Spleen (tissue), 11 donors: Measurements from ENCODE around the gene SRRM2. TPM values are rescaled to one million over a fixed set of nuclear protein-coding genes. Genes with fewer than 3 reads are reported as not detected.
A peak's percentile ranks its signal among the peaks of the same experiment; 100 is the strongest.

Experiments
- DNase-seq: peaks from one replicate; pipeline ENCODE4 v3.0.0-alpha.2; 2020
- H3K27ac ChIP-seq, 8 donors: fragments of 200-600 bp; sonication (generic) in 7 of 8; 1 replicate in 4 of 8; 2 replicates in 4 of 8; pipeline versions ENCODE4 v1.5.0 to v1.8.0; 2016 to 2021; ENCODE audit warnings: inconsistent platforms in 4 of 8, mild to moderate bottlenecking in 4 of 8, moderate library complexity in 1 of 8
- H3K27me3 ChIP-seq, 7 donors: fragments of 200-600 bp; sonication (generic) in 6 of 7; replicated peaks in 1 of 7; 1 replicate in 4 of 7; 2 replicates in 3 of 7; pipeline versions ENCODE4 v1.5.0 to v1.8.0; 2016 to 2021; ENCODE audit warnings: inconsistent platforms in 3 of 7, mild to moderate bottlenecking in 1 of 7
- H3K36me3 ChIP-seq, 6 donors: fragments of 200-600 bp; sonication (generic) in 5 of 6; 1 replicate in 4 of 6; 2 replicates in 2 of 6; pipeline versions ENCODE4 v1.5.0 to v1.8.0; 2016 to 2021; ENCODE audit warnings: inconsistent platforms in 2 of 6
- H3K4me1 ChIP-seq, 6 donors: fragments of 200-600 bp; sonication (generic) in 5 of 6; 1 replicate in 3 of 6; 2 replicates in 3 of 6; pipeline versions ENCODE4 v1.5.0 to v1.8.0; 2016 to 2021; ENCODE audit warnings: inconsistent platforms in 3 of 6
- H3K4me3 ChIP-seq, 8 donors: fragments of 200-600 bp; sonication (generic) in 7 of 8; 1 replicate in 4 of 8; 2 replicates in 4 of 8; pipeline versions ENCODE4 v1.5.0 to v1.8.0; 2016 to 2021; ENCODE audit warnings: inconsistent platforms in 4 of 8, mild to moderate bottlenecking in 4 of 8, moderate library complexity in 2 of 8
- H3K9me3 ChIP-seq, 8 donors: fragments of 200-600 bp; sonication (generic) in 7 of 8; 1 replicate in 4 of 8; 2 replicates in 4 of 8; pipeline versions ENCODE4 v1.5.0 to v1.8.0; 2016 to 2021; ENCODE audit warnings: inconsistent platforms in 4 of 8
- POLR2A ChIP-seq, 3 donors: fragments of 450-650 bp; IDR thresholded peaks; one replicate each; pipeline ENCODE4 v1.5.1; 2017; ENCODE audit warnings: antibody characterized with exemption in 3 of 3, mild to moderate bottlenecking in 1 of 3
- POLR2AphosphoS5 ChIP-seq, 3 donors: sonication (generic); formaldehyde crosslinking; IDR thresholded peaks; one replicate each; pipeline ENCODE4 v1.5.1; 2017; ENCODE audit warnings: antibody characterized with exemption in 3 of 3
- WGBS, 5 donors: extraction: QIAGEN DNeasy Blood & Tissue Kit in 3 of 5; methylation state at CpG; one replicate each; pipeline versions ENCODE4 v1.1.5 to v1.1.7; 2013 to 2018; 5-methylcytosine and 5-hydroxymethylcytosine counted together
- intact Hi-C: fragments of 100-400 bp; cut with DNase I; formaldehyde crosslinking; loops from one replicate; pipeline ENCODE4 v1.15.0; 2023; ENCODE audit warnings: low total_unique reads
- polyA plus RNA-seq, 3 donors: library from polyadenylated mRNA; stranded (reverse); fragments of 200-250 nt; gene quantifications; one replicate each; pipeline ENCODE4 v1.2.1, GENCODE V29; 2013
- total RNA-seq, 7 donors: library from RNA; depleted of rRNA in 3 of 7; stranded (reverse); fragments of >200 nt in 3 of 7; fragmentation: NEBNext Ultra II Directional in 4 of 7; extraction: Animal tissue kit (Norgen Biotek cat#: 25700) in 4 of 7; gene quantifications; one replicate each; pipeline versions ENCODE4 v1.1.0 to v1.2.1, GENCODE V29; 2016 to 2021
- TF ChIP-seq, protein P1 (sequence below), 11 experiments: fragments of 200-600 bp in 7 of 11; fragments of 450-650 bp in 4 of 11; sonication (generic) in 4 of 11; IDR thresholded peaks in 8 of 11; conservative IDR thresholded peaks in 3 of 11; 1 replicate in 7 of 11; 2 replicates in 4 of 11; pipeline versions ENCODE4 v1.4.0 to v1.8.0; 2016 to 2021; ENCODE audit warnings: antibody characterized with exemption in 11 of 11, inconsistent platforms in 4 of 11, mild to moderate bottlenecking in 1 of 11
- donor health status: healthy with polysubstance abuse.
- donor health status: DM: no; HTN: no; CAD: no; lungs with moderate emphysema.
- donor health status: DM: no; HTN: no; CAD: no.
- donor health status: Bipolar disorder and iron deficiency.
- donor health status: healthy.
- donor health status: DM: no; HTN: no; CAD: no.
- donor health status: DM: yes; HTN: yes; CAD: no.

SRRM2 gene
- total and polyA plus RNA-seq, 10 donors, result 239 to 1,169 (median 839) TPM

DNA sequence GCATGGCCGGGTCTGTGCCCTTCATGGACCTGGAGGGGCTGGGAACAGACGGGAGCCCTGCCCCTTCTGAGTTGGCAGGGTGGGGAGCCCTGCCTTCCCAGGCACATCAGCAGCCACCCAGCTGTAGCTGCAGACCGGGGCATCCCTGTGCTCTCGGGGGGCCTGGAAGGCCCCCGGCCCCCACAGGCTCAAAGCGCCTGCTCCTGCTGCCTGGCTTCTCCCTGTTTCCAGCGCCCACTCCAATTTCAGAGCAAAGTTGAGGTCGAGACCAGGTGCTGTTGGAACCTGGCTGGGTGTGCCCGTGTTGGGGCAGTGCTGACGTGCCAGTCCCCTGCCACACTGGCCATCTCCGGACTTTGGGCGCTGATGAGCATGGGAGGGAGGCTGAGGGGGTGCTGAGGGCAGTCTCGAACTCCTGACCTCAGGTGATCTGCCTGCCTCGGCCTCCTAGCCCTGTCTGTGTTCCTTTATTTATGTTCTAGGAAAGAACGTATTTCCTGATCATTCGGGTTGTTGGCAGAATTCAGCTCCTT, 27.6 kb upstream of the SRRM2 start:
- peak; percentile 57 for DNase-seq
- TF ChIP-seq POLR2AphosphoS5 (IDR thresholded peaks at IDR 0.05) (no peak), POLR2A (IDR thresholded peaks at IDR 0.05) (no peak)
- TF ChIP-seq, protein P1, sequence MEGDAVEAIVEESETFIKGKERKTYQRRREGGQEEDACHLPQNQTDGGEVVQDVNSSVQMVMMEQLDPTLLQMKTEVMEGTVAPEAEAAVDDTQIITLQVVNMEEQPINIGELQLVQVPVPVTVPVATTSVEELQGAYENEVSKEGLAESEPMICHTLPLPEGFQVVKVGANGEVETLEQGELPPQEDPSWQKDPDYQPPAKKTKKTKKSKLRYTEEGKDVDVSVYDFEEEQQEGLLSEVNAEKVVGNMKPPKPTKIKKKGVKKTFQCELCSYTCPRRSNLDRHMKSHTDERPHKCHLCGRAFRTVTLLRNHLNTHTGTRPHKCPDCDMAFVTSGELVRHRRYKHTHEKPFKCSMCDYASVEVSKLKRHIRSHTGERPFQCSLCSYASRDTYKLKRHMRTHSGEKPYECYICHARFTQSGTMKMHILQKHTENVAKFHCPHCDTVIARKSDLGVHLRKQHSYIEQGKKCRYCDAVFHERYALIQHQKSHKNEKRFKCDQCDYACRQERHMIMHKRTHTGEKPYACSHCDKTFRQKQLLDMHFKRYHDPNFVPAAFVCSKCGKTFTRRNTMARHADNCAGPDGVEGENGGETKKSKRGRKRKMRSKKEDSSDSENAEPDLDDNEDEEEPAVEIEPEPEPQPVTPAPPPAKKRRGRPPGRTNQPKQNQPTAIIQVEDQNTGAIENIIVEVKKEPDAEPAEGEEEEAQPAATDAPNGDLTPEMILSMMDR (IDR thresholded peaks at IDR 0.05 in 8 of 11, conservative IDR thresholded peaks at IDR 0.05 in 3 of 11), result no peak
- intact Hi-C loops, result no loop called here
- H3K4me3 ChIP-seq, result no peak overlapping the region
- no peak overlapping the region for H3K27ac ChIP-seq
- WGBS, 5 donors, result 63 to 81% (median 72%) methylated on average over 13 to 16 of the region's 16 CpGs
- no peaks in the 10 kb centered on the region for H3K36me3 ChIP-seq
- peaks cover 0 to 19% (median 16%) of the 10 kb centered on the region in 6 donors for H3K4me1 ChIP-seq
- H3K27me3 ChIP-seq, result peaks cover 0 to 9% (median 4%) of the 10 kb centered on the region in 7 donors
- H3K9me3 ChIP-seq, result no peaks in the 10 kb centered on the region

DNA sequence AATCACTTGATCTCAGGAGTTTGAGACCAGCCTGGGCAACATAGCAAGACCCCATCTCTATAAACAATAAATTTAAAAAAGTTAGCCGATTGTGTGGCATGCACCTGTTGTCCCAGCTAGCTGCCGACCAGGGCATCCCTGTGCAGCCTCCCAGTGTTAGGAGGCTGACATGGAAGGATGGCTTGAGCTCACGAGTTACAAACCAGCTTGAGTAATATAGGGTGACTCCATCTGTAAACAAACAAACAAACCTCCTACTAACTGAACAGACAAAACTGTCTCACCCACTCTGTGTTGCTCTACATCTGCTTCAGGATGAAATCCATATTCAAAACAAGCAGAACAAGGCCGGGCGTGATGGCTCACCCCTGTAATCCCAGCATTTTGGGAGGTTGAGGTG, 25.5 kb upstream of the SRRM2 start:
- Histone ChIP-seq H3K9me3 (no peaks in the 10 kb centered on the region), H3K4me1 (peaks cover 0 to 2% (median under 1%) of the 10 kb centered on the region in 6 donors), H3K27me3 (peaks cover 0 to 9% (median 4%) of the 10 kb centered on the region in 7 donors), H3K4me3 (no peak overlapping the region), H3K36me3 (no peaks in the 10 kb centered on the region), H3K27ac (no peak overlapping the region)
- WGBS, 5 donors, result 79 to 89% (median 88%) methylated on average over 5 of the region's 5 CpGs
- no peak for DNase-seq
- intact Hi-C loops, result no loop called here
- TF ChIP-seq POLR2AphosphoS5 (IDR thresholded peaks at IDR 0.05), result no peak
- no peak for TF ChIP-seq POLR2A (IDR thresholded peaks at IDR 0.05)
- TF ChIP-seq, protein P1 (IDR thresholded peaks at IDR 0.05 in 8 of 11, conservative IDR thresholded peaks at IDR 0.05 in 3 of 11), result no peak

DNA sequence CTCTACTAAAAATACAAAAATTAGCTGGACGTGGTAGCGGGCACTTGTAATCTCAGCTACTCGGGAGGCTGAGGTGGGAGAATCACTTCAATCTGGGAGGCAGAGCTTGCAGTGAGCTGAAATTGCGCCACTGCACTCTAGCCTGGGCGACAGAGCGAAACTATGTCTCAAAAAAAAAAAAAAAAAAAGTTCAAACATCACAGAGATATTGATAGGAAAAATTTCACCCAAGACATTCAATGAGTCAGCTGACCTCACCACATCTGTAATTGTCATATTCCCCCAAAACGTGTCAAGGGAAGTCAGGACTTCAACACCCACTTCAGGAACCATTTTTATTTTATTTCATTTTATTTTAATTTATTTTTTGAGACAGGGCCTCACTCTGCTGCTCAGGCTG, 24.4 kb upstream of the SRRM2 start:
- Histone ChIP-seq H3K27ac (no peak overlapping the region), H3K4me3 (no peak overlapping the region), H3K4me1 (no peaks in the 10 kb centered on the region), H3K9me3 (no peaks in the 10 kb centered on the region), H3K27me3 (peaks cover 0 to 9% (median 4%) of the 10 kb centered on the region in 7 donors), H3K36me3 (no peaks in the 10 kb centered on the region)
- WGBS, 5 donors, result 79 to 88% (median 83%) methylated on average over 7 of the region's 7 CpGs
- intact Hi-C loops, result no loop called here
- DNase-seq, result no peak
- TF ChIP-seq POLR2A (IDR thresholded peaks at IDR 0.05) (no peak), POLR2AphosphoS5 (IDR thresholded peaks at IDR 0.05) (no peak)
- TF ChIP-seq, protein P1 (IDR thresholded peaks at IDR 0.05 in 8 of 11, conservative IDR thresholded peaks at IDR 0.05 in 3 of 11), result no peak

DNA sequence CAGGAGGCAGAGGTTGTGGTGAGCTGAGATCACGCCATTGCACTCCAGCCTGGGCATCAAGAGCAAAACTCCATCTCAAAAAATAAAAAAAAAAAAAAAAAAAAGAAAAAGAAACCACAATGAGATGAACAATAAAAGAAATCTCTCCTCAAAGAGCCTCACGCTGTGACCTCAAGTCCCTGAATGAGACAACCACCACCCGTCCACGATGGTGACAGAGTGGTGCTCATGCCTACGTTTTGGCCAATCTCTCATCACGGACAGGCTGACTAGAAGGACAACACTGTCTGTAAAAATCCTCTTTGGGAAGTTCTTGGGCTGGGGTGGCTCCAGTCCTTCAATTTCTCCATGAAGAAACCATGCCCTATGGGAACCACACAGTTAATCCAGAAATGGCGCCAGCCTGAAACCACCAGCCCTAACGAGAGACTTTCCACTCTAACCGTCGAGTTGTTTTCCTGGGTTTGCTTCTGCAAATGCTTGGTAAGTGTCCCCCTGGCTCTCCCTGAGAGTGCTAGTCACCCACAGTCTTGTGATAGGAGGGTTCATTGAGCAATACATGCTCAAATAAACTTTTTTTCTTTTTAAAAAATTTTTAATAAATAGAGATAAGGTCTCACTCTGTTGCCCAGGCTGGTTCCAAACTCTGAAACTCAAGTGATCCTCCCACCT, 17.5 kb upstream of the SRRM2 start:
- intact Hi-C loops, result no loop called here
- no peak overlapping the region for H3K4me3 ChIP-seq
- WGBS, 5 donors, result 63 to 69% (median 64%) methylated on average over 10 of the region's 10 CpGs
- TF ChIP-seq, protein P1 (IDR thresholded peaks at IDR 0.05 in 8 of 11, conservative IDR thresholded peaks at IDR 0.05 in 3 of 11), result no peak
- TF ChIP-seq POLR2AphosphoS5 (IDR thresholded peaks at IDR 0.05), result no peak
- no peak for TF ChIP-seq POLR2A (IDR thresholded peaks at IDR 0.05)
- H3K9me3 ChIP-seq, result no peaks in the 10 kb centered on the region
- no peaks in the 10 kb centered on the region for H3K4me1 ChIP-seq
- no peaks in the 10 kb centered on the region for H3K36me3 ChIP-seq
- H3K27me3 ChIP-seq, result peaks cover 0 to 14% (median 0%) of the 10 kb centered on the region in 7 donors
- H3K27ac ChIP-seq, result no peak overlapping the region
- no peak for DNase-seq
